Chondrocyte (in vitro differentiated cells): Measurements from ENCODE around the gene CDH18. TPM values are rescaled to one million over a fixed set of nuclear protein-coding genes. Genes with fewer than 3 reads are reported as not detected.

ENCODE experiments used
- DNase-seq: peaks from one replicate; pipeline ENCODE4 v3.0.0; 2021; ENCODE audit warnings: mixed read lengths, low spot score
- H3K27ac Mint-ChIP-seq: one replicate; pipeline ENCODE4 v1.8.0; 2021; ENCODE audit warnings: mild to moderate bottlenecking, moderate library complexity, mixed read lengths; ENCODE audit not compliant: unreplicated experiment
- H3K27me3 Mint-ChIP-seq: 2 replicates; pipeline ENCODE4 v1.8.0; 2021; ENCODE audit warnings: low read depth, mixed read lengths
- H3K36me3 Mint-ChIP-seq: 2 replicates; pipeline ENCODE4 v1.8.0; 2021; ENCODE audit warnings: low read depth, mixed read lengths
- H3K4me1 Mint-ChIP-seq: 2 replicates; pipeline ENCODE4 v1.8.0; 2021; ENCODE audit warnings: low read depth, mild to moderate bottlenecking, mixed read lengths
- H3K4me3 Mint-ChIP-seq: one replicate; pipeline ENCODE4 v1.8.0; 2021; ENCODE audit warnings: mild to moderate bottlenecking, moderate library complexity, mixed read lengths; ENCODE audit not compliant: unreplicated experiment
- H3K9me3 Mint-ChIP-seq: 2 replicates; pipeline ENCODE4 v1.8.0; 2021; ENCODE audit warnings: low read depth, mixed read lengths
- total RNA-seq: library from RNA; stranded (reverse); gene quantifications from 3 replicates; pipeline ENCODE4 v1.2.1, GENCODE V29; 2021
- TF ChIP-seq, protein P1 (sequence below): fragments of 200-600 bp; sonication (generic); IDR thresholded peaks from 2 replicates; pipeline ENCODE4 v1.5.0; 2021; ENCODE audit warnings: antibody characterized with exemption, mild to moderate bottlenecking, moderate library complexity

CDH18 gene
- total RNA-seq, 1 donor from 2014 or later: not detected

DNA sequence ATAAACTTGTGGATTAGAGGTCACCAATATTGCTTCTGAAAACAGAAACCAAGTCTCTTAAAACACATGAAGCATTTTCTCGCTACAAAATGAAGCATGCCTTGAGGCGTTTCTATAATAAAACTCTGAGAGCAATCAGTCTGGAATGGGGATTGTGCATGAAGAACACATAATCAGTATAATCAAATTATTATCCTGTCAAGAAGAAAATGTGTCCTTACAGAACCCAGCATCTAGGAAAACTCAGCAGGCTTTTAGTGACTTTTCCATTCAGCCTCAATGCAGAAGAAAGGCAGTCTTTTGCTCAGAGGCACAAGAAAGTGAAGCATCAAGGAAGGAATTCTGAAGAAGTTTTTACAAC lies 121.9 kb downstream of the CDH18 start:
- no peaks in the 10 kb centered on the region for H3K36me3 Mint-ChIP-seq
- H3K27me3 Mint-ChIP-seq: peaks cover 6% of the 10 kb centered on the region
- no peak for DNase-seq
- H3K4me1 Mint-ChIP-seq: peaks cover 9% of the 10 kb centered on the region
- no peak overlapping the region for H3K27ac Mint-ChIP-seq
- peak overlapping the region; percentile 38 for H3K4me3 Mint-ChIP-seq
- TF ChIP-seq, protein P1, sequence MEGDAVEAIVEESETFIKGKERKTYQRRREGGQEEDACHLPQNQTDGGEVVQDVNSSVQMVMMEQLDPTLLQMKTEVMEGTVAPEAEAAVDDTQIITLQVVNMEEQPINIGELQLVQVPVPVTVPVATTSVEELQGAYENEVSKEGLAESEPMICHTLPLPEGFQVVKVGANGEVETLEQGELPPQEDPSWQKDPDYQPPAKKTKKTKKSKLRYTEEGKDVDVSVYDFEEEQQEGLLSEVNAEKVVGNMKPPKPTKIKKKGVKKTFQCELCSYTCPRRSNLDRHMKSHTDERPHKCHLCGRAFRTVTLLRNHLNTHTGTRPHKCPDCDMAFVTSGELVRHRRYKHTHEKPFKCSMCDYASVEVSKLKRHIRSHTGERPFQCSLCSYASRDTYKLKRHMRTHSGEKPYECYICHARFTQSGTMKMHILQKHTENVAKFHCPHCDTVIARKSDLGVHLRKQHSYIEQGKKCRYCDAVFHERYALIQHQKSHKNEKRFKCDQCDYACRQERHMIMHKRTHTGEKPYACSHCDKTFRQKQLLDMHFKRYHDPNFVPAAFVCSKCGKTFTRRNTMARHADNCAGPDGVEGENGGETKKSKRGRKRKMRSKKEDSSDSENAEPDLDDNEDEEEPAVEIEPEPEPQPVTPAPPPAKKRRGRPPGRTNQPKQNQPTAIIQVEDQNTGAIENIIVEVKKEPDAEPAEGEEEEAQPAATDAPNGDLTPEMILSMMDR: no peak
- no peaks in the 10 kb centered on the region for H3K9me3 Mint-ChIP-seq

- DNase-seq: no peak
- Mint-ChIP-seq H3K9me3 (no peaks in the 10 kb centered on the region), H3K4me1 (peaks cover 9% of the 10 kb centered on the region), H3K36me3 (no peaks in the 10 kb centered on the region), H3K27me3 (peaks cover 6% of the 10 kb centered on the region), H3K4me3 (peak overlapping the region; percentile 38), H3K27ac (no peak overlapping the region)
- TF ChIP-seq, protein P1: no peak
Observed at GRCh38 chr5:19865336-19866089, 122.5 kb downstream of the CDH18 start.

GRCh38 chr5:19862711-19863110 lies 125.3 kb downstream of the CDH18 start:
- Mint-ChIP-seq H3K27me3 (peaks cover 8% of the 10 kb centered on the region), H3K4me1 (peaks cover 9% of the 10 kb centered on the region), H3K9me3 (no peaks in the 10 kb centered on the region), H3K4me3 (no peak overlapping the region), H3K27ac (no peak overlapping the region), H3K36me3 (no peaks in the 10 kb centered on the region)
- TF ChIP-seq, protein P1: no peak
- no peak for DNase-seq

GRCh38 chr5:19859020-19859419 lies 129.0 kb downstream of the CDH18 start:
- Mint-ChIP-seq H3K4me1 (peaks cover 5% of the 10 kb centered on the region), H3K36me3 (no peaks in the 10 kb centered on the region), H3K9me3 (no peaks in the 10 kb centered on the region), H3K4me3 (no peak overlapping the region), H3K27ac (no peak overlapping the region), H3K27me3 (peaks cover 8% of the 10 kb centered on the region)
- TF ChIP-seq, protein P1: no peak
- DNase-seq: no peak

GRCh38 chr5:19855931-19856330 lies 132.1 kb downstream of the CDH18 start:
- Mint-ChIP-seq H3K9me3 (no peaks in the 10 kb centered on the region), H3K4me3 (no peak overlapping the region), H3K27me3 (peaks cover 2% of the 10 kb centered on the region), H3K4me1 (peaks cover 13% of the 10 kb centered on the region), H3K27ac (no peak overlapping the region), H3K36me3 (no peaks in the 10 kb centered on the region)
- DNase-seq: no peak
- TF ChIP-seq, protein P1: no peak
